HepG2 (cell line): Measurements from ENCODE around the gene IRF2. TPM values are rescaled to one million over a fixed set of nuclear protein-coding genes. Genes with fewer than 3 reads are reported as not detected.
A peak's percentile ranks its signal among the peaks of the same experiment; 100 is the strongest.

Source experiments
- ASH2L ChIP-seq: fragments of 300-600, 200-600 bp; sonication (generic); IDR thresholded peaks from 2 replicates; pipeline ENCODE4 v1.7.0; 2017; ENCODE audit warnings: low read depth, mild to moderate bottlenecking, moderate library complexity, mixed read lengths, low read length; ENCODE audit not compliant: insufficient read length
- ATF3 ChIP-seq: sonication (generic); formaldehyde crosslinking; IDR thresholded peaks from 2 replicates; pipeline ENCODE4 v1.4.0; 2020; ENCODE audit warnings: missing genetic modification reagents
- CERS6 ChIP-seq: sonication (generic); formaldehyde crosslinking; IDR thresholded peaks from 2 replicates; pipeline ENCODE4 v1.5.0; 2020; ENCODE audit warnings: missing genetic modification reagents
- DZIP1 ChIP-seq: sonication (generic); formaldehyde crosslinking; IDR thresholded peaks from 2 replicates; pipeline ENCODE4 v1.5.0; 2020; ENCODE audit warnings: mild to moderate bottlenecking, missing genetic modification reagents
- FIP1L1 ChIP-seq: fragments of 200-400 bp; formaldehyde crosslinking; IDR thresholded peaks from 2 replicates; pipeline ENCODE4 v1.6.1; 2018; ENCODE audit warnings: low read depth, mild to moderate bottlenecking, low read length, moderate library complexity, borderline replicate concordance; ENCODE audit not compliant: insufficient read depth
- KMT2A ChIP-seq: sonication (generic); formaldehyde crosslinking; IDR thresholded peaks from 2 replicates; pipeline ENCODE4 v1.4.0; 2020; ENCODE audit warnings: missing genetic modification reagents
- PRDM10 ChIP-seq: sonication (generic); formaldehyde crosslinking; IDR thresholded peaks from 2 replicates; pipeline ENCODE4 v1.4.0; 2020; ENCODE audit warnings: low read depth, missing genetic modification reagents
- REL ChIP-seq: sonication (generic); formaldehyde crosslinking; conservative IDR thresholded peaks from 2 replicates; pipeline ENCODE4 v1.8.0; 2022; ENCODE audit warnings: mild to moderate bottlenecking, missing genetic modification reagents, moderate library complexity
- ZIK1 ChIP-seq: sonication (generic); formaldehyde crosslinking; IDR thresholded peaks from 2 replicates; pipeline ENCODE4 v1.5.0; 2020; ENCODE audit warnings: mild to moderate bottlenecking, low read depth, missing genetic modification reagents, borderline replicate concordance
- ZNF280B ChIP-seq: sonication (generic); formaldehyde crosslinking; IDR thresholded peaks from 2 replicates; pipeline ENCODE4 v1.5.0; 2020; ENCODE audit warnings: missing genetic modification reagents, mild to moderate bottlenecking, borderline replicate concordance
- ZNF292 ChIP-seq: sonication (generic); formaldehyde crosslinking; IDR thresholded peaks from 2 replicates; pipeline ENCODE4 v1.8.1; 2022; ENCODE audit warnings: mild to moderate bottlenecking, low read depth, missing genetic modification reagents, borderline replicate concordance
- ZNF367 ChIP-seq: sonication (generic); formaldehyde crosslinking; IDR thresholded peaks from 2 replicates; pipeline ENCODE4 v1.4.0; 2020; ENCODE audit warnings: missing genetic modification reagents, borderline replicate concordance
- polyA plus RNA-seq, 8 experiments: library from polyadenylated mRNA; depleted of rRNA in 3 of 8; stranded (reverse) in 7 of 8; unstranded in 1 of 8; fragments of >200 nt; fragmentation: Illumina TruSeq in 4 of 8; extraction: Trizol in 4 of 8; gene quantifications; 2 replicates each; pipeline versions ENCODE4 v1.2.1 to v1.2.3, GENCODE V29; 2011 to 2016; ENCODE audit warnings: low read depth in 4 of 8, missing spikeins in 1 of 8, mixed read lengths in 1 of 8; ENCODE audit not compliant: insufficient read depth in 1 of 8
- total RNA-seq, 5 experiments: library from RNA; depleted of rRNA; stranded (reverse); fragments of >200 nt; fragmentation: Illumina TruSeq; extraction: Trizol; gene quantifications; 2 replicates each; pipeline ENCODE4 v1.2.3, GENCODE V29; 2016; ENCODE audit warnings: low read depth in 1 of 5
- TF ChIP-seq, protein P1 (sequence below): sonication (generic); formaldehyde crosslinking; IDR thresholded peaks from 2 replicates; pipeline ENCODE4 v1.4.0; 2020; ENCODE audit warnings: mild to moderate bottlenecking, missing genetic modification reagents

The IRF2 gene
- total and polyA plus RNA-seq, 2 of the 13 experiments (the other 11 are each of a cell fraction or from before 2014, with no cell fraction given): 15.5 to 28.8 TPM

GRCh38 chr4:184364100-184364921 lies 110.0 kb downstream of the IRF2 start (continued):
- TF ChIP-seq DZIP1 (CRISPR knock-in tag): no peak
- no peak for TF ChIP-seq ZNF280B (CRISPR knock-in tag)
- no peak for TF ChIP-seq ZNF367 (CRISPR knock-in tag)
- no peak for TF ChIP-seq REL (CRISPR knock-in tag)
- TF ChIP-seq PRDM10 (CRISPR knock-in tag): peak; percentile 79
- no peak for TF ChIP-seq FIP1L1
- no peak for TF ChIP-seq ZIK1 (CRISPR knock-in tag)
- TF ChIP-seq, protein P1, sequence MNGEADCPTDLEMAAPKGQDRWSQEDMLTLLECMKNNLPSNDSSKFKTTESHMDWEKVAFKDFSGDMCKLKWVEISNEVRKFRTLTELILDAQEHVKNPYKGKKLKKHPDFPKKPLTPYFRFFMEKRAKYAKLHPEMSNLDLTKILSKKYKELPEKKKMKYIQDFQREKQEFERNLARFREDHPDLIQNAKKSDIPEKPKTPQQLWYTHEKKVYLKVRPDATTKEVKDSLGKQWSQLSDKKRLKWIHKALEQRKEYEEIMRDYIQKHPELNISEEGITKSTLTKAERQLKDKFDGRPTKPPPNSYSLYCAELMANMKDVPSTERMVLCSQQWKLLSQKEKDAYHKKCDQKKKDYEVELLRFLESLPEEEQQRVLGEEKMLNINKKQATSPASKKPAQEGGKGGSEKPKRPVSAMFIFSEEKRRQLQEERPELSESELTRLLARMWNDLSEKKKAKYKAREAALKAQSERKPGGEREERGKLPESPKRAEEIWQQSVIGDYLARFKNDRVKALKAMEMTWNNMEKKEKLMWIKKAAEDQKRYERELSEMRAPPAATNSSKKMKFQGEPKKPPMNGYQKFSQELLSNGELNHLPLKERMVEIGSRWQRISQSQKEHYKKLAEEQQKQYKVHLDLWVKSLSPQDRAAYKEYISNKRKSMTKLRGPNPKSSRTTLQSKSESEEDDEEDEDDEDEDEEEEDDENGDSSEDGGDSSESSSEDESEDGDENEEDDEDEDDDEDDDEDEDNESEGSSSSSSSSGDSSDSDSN (CRISPR knock-in tag): no peak
- TF ChIP-seq KMT2A (CRISPR knock-in tag): no peak
- peak; percentile 67 for TF ChIP-seq ASH2L
- TF ChIP-seq ATF3: no peak
- TF ChIP-seq CERS6: no peak
- no peak; the same call in 1 of the 2 replicates for TF ChIP-seq ZNF292 (CRISPR knock-in tag)
